ENCODE data around the gene TSHZ2.

GRCh38 chr20:52971498-52972189 lies 514 bp upstream of the TSHZ2 start:
- TF ChIP-seq CTCF (IDR thresholded peaks at IDR 0.05 in 4 of 5, conservative IDR thresholded peaks at IDR 0.05 in 1 of 5) (no peak), POLR2A (IDR thresholded peaks at IDR 0.05) (no peak)
